ENCODE data around the gene MOGAT2.

GRCh38 chr11:75691804-75692203 is 25.8 kb upstream of the MOGAT2 start:
- TF ChIP-seq CTCF (conservative IDR thresholded peaks at IDR 0.05; ENCODE audit: low read depth, low read length) (no peak), EZH2 (IDR thresholded peaks at IDR 0.05; ENCODE audit: low read length, unreplicated experiment) (no peak)
